Measurements from ENCODE around the gene TBC1D22A.
"Not testable (repeated sequence)": the region's sequence is repeated elsewhere in the genome, so short reads cannot be mapped to it uniquely, and the experiment has no call there.

TBC1D22A gene, protein sequence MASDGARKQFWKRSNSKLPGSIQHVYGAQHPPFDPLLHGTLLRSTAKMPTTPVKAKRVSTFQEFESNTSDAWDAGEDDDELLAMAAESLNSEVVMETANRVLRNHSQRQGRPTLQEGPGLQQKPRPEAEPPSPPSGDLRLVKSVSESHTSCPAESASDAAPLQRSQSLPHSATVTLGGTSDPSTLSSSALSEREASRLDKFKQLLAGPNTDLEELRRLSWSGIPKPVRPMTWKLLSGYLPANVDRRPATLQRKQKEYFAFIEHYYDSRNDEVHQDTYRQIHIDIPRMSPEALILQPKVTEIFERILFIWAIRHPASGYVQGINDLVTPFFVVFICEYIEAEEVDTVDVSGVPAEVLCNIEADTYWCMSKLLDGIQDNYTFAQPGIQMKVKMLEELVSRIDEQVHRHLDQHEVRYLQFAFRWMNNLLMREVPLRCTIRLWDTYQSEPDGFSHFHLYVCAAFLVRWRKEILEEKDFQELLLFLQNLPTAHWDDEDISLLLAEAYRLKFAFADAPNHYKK

DNA sequence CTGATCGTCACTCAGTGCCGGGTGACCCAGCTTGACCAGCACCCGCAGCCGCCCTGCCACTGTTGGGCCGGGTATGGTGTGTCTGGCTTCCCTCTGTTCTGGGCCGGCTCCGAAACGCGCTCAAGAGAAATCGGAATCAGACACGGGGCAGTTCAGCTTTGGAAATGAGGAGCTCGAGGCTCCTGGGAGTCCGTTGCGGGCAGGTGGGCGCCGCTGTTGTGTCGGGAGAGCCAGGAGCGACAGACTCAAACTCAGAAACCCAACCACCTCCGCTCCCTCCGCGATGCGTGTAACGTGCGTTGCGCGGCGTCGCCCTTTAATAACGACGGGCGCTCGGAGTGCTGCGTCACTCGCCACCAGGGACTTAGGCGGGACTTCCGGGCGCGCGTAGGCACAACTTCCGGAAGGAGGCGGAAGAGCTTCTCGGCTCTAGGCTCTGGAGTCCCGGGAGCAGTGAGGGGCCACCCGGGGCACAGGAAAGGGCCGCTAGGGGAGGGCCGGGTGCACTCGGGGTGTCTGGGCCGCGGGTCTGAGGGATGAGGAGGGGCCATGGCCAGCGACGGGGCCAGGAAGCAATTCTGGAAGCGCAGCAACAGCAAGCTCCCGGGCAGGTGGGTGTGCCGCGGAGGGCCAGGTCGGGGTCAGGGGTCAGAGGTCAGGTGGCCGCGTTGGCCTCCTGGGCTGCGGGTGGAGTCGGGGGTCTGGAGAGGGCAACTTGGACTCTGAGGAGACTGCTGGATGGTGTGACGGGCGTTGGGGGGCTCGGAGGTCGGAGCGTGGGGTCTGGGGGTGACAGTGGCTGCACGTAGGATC, at the start of gene TBC1D22A:
Gene TBC1D22A (plus strand): TSS at position 413 of the 813 bp plus-strand sequence. CDS start 137 bp downstream, at position 550.
- peak; percentile 67 for DNase-seq (ENCODE audit: low read depth, low spot score)

DNA sequence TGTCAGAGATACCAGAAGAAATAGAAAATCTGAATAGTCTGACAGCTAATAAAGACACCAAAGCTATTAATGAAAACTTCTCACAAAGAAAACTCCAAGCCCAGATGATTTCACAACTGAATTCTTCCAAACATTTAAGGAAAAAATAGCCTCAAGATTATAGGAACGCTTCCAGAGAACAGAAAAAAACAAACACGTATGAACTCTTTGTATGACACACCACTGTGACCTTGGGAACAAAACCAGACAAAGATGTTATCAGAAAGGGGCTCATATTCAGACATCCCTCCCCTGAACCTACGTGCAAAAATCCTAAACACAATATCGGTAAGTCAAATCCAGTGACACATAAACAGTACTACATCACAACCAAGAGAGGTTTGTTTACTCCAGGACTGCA, 47.9 kb upstream of the TBC1D22A start:
- no peak for DNase-seq (ENCODE audit: low read depth, low spot score)

DNA sequence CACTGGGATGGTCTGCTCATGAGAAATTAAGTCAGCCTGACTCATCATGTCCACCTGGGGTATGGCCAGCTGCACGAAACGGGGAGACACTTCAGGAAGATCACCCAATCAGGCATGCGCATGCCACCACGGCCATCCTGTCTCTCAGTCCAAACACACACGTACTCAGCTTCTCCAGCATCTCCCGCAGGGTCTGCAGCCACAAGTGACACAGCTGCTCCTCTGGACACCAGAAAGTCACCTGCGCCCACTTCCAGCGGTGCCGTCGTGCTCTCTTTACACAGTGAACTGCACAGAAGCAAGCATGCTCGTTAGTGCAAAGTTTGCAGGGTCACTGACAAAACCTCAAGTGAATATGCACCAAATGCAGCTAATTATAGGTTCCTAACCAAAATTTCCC, 42.5 kb upstream of the TBC1D22A start:
- DNase-seq (ENCODE audit: low read depth, low spot score), result no peak

DNA sequence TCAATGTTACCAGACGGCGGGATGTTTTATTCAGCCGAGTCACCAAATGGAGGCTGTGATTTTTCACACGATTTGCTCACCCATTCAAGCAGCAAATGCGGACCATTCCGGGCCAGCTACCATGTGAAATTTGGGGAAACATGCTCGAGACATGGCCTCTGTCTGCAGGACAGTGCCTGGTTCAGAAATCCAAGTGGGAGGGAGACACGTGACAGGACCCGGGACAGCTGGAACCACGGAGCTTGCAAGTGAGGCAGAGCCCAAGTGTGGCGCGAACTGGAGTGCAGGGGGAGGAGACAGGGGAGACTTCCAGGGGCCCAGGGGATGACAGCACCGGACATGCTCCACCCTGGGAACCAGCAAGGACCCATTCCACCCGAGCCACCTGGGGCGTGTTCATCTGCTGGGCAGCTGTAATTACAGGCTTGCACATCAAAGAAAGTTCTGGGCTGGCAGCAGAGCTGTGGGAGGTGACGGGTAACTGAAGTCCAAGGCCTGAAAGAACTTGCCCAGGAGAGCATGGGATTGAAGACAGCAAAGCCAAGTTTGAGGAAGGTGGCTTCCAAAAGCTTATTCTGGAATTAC, 40.9 kb upstream of the TBC1D22A start:
- DNase-seq (ENCODE audit: low read depth, low spot score), result no peak

DNA sequence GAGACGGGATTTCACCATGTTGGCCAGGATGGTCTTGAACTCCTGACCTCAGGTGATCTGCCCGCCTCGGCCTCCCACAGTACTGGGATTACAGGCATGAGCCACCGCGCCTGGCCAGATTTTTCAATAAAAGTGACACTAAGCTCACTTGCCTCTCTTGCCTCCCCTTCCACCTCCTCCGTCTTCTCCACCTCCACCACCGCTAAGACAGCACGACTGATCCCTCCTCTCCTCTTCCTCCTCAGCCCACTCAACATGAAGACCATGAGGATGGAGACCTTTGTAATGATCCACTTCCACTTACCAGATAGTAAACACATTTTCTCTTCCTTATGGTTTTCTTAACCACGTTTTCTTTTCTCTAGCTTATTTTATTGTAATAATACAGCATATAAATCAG, 38.6 kb upstream of the TBC1D22A start:
- no peak for DNase-seq (ENCODE audit: low read depth, low spot score)

DNA sequence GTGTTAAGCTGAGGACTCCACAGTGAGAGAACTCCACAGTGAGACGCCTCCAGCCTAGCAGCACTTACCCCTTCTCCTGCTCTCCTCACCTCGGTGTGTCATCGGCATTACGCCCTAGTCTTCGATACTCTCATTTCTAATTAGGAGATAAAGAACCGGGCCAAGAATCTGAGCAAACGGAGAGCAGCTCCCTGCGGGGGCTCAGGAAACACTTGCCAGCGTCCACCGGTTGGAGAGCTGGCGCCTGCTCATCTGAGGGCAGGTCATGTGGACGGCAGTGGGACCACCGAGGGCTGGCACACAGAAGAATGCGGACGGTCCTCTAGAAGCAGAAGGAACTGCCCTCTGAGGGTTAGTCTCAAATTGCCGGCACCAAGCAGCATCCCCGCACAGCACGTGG, 37.4 kb upstream of the TBC1D22A start:
- DNase-seq (ENCODE audit: low read depth, low spot score), result no peak

DNA sequence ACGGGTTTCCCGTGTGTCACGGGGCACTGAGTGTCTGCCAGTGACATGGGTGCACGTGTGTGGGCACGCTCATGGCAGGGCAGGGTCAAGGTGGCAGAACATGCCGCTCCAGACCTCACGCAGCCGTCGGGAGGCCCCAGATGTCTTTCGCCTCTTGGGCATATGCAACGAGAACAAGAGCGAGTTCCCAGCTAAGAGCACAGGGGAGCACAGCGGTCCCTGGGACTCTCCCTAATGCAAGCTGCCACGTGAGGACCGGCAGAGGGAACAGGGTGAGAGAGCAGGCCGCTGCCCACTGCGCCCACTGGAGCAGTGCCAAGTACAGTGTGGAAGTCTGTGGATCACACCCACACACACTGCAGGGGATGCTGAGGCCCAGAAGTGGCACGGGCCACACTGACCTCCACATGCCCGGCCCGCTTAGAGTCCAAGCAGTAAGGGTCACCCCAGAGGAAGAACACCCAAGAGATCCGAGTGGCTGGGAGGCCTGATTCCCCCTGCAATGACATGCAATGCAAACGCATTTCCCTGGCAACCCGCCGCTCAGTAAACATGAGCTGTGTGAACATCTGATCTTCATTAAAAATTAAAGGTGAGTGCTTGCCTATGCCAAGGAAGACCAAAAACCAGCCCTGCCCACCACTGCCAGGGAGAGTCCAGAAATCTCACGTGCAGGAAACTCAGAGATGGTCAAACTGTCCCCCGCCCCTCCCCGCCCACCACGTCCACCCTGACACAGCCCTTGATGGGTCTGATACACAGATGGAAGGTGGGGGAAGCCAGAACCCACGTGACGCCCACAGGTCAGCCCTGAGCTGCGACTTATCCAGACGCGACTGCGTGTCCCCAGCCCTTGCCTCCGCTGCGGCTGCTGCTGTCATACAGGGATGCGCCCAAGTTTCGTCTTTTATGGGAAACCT, 36.1 kb upstream of the TBC1D22A start:
- no peak for DNase-seq (ENCODE audit: low read depth, low spot score)

DNA sequence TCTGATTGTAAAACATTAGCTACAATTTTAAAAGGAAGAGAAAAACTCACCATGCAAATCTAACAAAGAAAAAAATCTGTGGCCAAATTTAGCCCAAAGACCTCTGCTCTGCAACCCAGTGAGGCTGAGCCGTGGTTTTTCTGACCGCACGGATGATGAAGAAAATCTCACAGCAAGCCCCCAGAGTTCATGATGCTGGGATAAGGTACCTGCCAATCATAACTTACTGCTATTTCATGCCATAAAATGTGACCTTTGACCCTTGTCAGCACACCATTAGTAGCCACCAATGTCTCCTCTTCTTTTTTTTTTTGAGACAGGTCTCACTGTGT, 35.5 kb upstream of the TBC1D22A start:
- DNase-seq (ENCODE audit: low read depth, low spot score), result no peak

DNA sequence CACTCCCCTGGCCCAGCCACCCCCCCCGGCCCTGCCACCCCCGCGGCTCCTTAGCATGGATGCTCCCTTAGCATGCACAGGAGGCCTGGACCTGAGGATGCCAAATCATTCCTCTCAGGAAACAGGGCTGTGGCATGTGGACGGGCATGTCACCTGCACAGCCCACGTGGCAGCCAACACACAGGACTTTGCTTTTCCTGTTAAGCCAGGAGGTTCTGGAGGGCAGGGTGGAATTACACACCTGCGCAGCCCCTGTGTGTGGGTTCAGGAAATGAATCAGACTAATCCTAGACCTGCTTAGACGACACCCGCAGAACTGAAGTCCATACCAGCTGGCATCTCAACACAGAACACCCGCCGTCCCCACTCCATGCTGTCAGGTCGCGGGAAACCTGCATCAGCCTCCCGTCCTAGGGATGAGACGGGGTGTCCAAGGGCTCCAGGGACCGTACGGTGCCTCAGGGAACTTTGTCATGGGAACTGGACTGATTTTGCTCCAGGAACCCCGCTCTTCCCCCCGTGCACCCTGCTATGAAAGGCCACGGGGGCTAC, 34.6 kb upstream of the TBC1D22A start:
- DNase-seq (ENCODE audit: low read depth, low spot score), result no peak

DNA sequence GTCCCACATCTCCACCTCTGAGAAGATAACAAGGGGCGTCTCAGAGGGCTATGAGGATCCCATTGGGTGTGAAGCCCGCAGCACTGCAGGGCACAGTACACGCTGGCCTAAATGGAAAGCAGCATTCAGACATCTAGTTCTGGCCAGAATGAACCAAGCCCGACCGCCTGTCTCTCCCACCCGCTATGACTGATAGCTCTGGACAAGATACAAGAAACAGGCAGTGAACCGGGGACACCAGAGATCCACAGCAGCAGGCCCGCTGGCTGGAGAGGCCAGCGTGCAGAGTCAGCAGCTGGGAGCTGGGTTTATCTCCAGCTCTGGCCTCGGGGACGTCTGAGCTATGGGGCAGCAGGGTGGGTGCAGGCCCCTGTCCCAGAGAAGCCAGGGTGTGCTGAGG, 34.0 kb upstream of the TBC1D22A start:
- no peak for DNase-seq (ENCODE audit: low read depth, low spot score)

DNA sequence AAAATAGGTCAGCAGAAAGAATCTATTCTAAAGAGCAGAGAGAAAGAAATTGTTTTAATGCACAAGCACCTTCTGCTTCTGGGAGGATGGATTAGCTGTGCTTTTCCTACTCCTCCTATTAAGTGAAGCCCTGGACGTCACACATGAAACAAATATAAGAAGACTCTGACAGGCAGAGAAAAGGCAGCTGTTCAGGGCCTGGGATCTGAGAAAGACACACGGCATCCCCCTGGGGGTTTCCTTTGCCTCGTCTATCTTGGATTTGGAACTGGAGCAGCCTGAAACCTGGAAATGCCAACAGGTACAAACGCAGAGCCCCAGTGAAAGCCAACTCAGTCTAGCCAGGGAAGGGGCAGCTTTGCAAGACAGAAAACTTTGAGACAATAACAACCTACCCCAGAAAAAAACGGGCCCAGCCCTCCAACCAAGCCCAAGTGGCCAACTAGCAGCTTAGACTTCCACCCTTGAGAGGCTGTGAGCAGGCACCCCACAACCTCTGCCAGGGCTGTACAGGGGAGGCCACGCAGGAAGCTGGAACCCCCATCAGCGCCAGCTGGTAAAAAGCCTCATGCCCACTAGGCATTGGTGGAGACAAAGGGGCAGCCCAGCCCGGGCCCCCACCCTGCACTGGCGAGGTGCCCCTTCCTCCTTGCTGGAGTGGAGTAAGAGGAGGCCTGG, 31.7 kb upstream of the TBC1D22A start:
- no peak for DNase-seq (ENCODE audit: low read depth, low spot score)

DNA sequence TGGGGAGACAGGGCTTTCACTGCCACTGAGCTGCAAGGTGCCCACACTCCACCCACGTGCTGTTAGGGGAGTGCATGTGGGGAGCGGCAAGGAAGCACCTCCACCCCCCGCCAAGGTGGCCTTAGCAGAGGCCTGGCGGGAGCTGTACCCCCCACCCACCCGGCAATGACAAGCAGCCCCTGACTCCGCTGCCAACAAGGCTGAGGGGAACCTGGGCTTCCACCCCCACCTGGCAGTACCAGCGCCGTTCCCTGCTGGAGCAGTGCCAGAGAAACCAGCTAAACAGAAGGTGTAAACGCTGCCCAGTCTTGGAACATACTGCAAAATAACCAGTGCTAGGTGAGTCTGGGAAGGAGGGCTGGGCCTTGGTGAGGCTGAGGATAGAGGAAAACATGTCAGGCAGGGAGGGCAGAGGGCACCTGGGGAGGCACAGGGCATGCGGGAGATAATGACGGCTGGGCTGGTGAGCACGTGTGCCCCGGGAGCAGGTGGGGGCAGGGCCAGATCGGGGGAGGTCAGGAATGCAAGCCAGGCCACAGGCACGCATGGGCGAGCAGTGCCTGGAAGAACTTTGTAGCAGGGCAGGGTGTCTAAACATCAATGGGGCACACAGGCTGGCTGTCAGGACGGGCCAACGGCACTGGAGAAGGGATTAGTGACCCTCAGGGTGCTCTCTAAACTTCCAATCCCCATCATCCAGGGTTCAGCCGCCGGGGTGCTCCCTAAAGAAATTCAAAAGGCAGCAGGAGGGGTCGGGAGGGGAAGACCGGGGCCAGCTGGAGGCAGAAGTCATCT, 31.0 kb upstream of the TBC1D22A start:
- no peak for DNase-seq (ENCODE audit: low read depth, low spot score)

DNA sequence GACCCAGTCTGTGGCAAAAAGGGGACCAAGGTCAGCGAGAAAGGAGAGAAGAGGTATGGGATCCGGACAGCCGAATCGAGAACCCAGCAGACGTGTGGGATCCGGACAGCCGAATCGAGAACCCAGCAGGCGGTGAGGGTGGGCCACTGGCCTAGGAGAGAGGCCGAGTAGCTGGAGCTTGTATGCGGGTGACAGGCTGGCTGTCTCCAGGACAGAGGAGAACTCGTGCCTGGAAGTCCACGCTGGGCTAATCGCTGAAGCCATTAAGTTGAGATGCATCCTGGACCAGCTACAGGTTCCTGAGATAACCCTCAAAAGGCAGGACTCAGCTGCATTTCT, 30.4 kb upstream of the TBC1D22A start:
- DNase-seq (ENCODE audit: low read depth, low spot score), result no peak

DNA sequence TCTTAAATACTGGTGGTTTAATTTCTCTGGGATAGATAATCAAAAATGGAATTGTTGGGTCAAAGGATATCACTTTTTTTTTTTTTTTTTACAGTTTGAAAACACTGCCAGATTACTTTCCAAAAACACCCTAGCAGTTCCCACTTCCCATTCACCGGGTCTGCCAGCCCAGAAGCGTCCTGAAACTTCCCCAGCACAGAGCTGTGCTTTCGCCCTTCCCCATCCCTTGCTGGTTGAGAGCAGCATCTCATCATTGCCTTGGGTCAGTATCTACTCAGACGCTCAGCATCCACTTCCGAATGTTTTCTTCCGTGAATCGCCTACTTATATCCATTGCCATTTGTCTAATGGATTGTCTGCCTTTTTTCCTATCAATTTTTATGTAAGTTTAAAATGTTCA, 29.9 kb upstream of the TBC1D22A start:
- no peak for DNase-seq (ENCODE audit: low read depth, low spot score)

DNA sequence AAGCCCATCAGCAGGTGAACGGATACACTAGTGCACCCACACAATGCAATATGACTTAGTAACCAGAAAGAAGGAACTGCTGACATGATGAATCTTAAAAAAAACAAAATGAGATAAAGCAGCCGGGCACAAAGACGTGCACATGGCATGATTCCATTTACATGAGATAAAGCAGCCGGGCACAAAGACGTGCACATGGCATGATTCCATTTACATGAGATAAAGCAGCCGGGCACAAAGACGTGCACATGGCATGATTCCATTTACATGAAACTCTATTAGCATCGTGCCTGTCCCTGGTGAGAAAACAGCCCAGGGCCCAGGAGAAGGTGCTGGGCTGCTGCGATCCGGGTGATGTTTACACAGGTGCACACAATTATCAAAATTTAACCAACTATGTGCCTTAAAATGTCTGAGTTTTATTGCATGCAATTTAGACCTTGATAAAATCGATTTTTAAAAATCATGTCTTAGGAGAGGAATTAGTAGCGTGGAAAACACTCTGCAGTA, 28.2 kb upstream of the TBC1D22A start:
- DNase-seq (ENCODE audit: low read depth, low spot score), result not testable (repeated sequence)

DNA sequence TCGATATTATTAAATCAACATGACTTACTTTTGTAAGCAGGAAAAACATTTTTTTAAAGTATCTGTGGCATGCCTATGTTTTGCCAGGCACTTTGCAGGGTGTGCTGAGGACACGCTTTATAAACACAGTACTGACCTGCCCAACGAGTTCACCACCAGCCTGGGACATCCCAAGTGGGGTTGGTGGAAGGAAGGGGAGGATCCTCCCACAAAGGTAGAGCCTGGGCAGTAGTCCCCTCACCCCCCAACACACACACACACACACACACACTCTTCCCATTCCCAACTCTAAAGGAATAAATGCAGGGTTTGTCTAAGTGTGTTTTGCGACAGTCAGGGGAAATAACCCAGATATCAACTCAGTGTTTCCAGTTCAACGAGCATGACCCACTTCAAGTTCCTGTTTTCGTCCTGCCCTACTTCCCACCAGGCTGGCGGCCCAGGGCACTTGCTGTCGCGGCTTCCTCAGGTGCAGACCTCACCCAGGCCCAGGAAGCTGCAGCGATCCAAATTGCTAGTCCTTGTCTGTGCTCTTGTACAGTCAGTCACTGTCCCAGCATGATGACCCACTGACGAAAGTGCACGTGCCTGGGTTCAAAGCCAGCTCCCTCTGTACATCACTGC, 27.5 kb upstream of the TBC1D22A start:
- DNase-seq (ENCODE audit: low read depth, low spot score), result no peak

DNA sequence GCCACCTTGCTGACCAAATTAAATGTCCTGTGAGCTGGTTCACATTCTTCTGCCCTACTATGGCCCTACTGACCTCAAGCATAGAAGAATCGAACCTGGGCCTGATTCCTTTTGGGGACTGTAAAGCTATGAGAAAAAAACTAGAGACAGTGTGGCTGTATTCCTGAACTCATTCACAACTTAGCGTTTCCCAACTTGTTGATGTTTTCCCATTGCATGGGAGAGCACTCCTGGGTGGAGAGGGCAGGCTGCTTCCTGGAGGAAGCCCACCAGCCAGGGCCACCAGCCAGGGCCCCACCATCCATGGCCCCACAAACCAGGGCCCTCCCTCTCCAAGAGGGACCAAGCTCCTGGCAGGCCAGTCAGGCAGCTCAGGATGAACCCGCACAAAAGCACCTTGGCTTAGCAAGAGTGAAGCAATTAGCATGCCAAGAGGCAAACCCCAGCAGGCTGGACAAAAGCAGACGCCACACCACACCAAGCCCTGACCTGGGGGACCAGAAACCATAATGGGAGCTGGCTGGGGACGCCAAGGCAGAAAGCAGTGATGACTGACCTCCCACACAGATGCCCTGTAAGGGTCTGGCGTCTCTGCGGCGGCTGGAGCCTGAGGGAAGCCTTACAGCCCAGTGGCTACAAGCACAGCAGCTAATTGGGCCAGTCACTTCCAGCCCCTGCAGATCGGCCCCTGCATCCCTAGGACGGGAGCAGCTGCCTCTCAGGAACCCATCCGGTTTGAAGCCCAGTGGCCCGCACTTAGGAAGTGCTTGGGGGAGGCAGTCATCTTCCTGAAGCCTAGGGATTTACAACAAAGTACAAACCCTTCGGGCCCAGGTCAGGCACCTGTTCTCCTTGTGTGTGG, 26.5 kb upstream of the TBC1D22A start:
- no peak for DNase-seq (ENCODE audit: low read depth, low spot score)

DNA sequence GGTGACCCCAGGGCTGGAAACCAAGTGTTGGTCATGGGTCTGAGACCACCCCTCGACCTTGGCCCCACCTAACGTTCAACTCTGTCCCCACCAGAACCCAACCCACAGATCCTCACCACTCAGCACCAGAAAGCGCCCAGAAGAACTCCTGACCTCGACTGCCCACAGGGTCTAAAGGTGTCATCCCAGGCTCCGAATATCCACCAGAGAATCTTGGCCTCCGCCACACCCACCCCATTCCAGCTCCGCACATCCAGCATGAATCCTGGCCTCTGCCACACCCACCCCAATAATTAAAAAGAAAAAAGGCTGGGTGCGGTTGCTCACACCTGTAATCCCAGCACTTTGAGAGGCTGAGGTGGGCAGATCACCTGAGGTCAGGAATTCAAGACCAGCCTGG, 25.7 kb upstream of the TBC1D22A start:
- DNase-seq (ENCODE audit: low read depth, low spot score), result no peak
